ENCODE data around the gene MVB12B.
"Not testable (repeated sequence)": the region's sequence is repeated elsewhere in the genome, so short reads cannot be mapped to it uniquely, and the experiment has no call there.

The MVB12B gene

DNA sequence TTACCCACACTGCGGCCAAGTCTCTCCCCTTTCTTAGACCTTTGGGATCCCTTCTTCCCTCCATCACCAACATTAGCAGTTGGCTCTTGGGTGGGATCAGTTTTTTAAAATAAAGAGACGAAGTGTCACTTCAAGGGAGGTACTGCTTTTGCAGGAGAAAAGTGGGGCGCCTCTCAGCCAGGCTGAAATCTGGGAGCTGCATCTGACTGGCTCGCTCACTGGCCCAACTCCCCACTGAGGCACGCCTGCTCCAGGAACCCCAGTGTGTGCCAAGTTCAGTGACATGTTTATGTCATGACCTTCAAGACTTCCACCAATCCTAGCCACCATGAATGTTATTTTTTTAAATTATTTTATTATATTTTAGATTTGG is 130.5 kb downstream of the MVB12B start:
- DNase-seq = no peak

DNA sequence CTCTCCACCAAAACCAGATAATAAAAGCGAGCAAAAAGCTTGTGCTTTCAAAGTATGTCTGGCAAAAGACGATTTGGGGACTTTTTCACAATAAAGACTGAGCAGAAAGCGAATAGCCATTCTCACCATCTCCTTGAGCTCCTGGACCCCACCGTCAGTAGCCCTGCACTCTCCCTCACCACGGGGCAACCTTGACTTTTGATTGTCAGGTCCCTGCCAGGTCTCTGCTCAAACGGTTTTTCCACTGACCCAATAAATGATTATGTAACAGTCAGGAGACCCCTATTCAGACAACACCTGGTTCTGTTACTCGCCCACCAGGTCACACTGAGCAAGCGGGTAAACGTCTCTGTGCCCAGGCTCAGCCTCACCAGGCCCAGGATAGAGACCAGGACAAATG is 131.3 kb downstream of the MVB12B start:
- DNase-seq = no peak

DNA sequence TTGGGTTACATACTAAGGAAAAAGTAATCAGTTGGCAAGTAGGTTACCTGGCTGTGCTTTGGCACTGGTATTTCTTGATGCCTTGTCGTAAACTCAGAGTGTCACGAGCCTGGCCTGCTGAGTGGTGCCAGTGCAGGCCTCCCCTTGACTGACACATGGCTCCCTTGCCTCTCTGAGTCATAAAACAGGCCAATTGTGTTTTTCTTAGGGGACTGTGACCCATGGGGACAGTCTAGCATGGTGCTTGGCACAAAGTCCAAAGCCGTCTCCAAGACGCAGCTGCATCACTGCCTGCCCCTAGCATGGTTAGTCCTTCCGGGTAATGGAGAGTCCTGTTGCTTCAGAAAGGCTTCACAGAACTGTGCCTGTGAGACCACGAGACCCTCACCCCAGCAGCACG is 132.5 kb downstream of the MVB12B start:
- no peak for DNase-seq

DNA sequence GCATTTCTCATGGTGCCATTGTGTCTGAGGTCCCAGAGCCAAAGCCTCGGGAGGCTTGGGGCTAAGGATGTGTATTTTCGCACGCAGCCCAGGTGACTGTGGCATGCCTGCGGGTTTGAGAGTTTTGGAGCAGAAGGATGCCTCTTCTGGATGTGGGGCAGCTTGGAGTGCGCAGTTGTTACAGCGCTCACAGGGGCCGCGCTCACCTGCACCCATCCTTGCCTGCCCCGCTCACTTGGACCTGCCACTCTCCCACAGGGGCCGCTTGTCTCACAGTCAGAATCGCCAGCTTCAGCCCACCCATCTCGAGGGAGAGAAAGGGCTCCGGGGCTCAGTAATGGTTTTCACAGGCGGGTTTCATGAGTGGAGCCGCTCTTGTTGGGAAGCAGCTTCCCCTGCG is 132.9 kb downstream of the MVB12B start:
- DNase-seq = no peak

DNA sequence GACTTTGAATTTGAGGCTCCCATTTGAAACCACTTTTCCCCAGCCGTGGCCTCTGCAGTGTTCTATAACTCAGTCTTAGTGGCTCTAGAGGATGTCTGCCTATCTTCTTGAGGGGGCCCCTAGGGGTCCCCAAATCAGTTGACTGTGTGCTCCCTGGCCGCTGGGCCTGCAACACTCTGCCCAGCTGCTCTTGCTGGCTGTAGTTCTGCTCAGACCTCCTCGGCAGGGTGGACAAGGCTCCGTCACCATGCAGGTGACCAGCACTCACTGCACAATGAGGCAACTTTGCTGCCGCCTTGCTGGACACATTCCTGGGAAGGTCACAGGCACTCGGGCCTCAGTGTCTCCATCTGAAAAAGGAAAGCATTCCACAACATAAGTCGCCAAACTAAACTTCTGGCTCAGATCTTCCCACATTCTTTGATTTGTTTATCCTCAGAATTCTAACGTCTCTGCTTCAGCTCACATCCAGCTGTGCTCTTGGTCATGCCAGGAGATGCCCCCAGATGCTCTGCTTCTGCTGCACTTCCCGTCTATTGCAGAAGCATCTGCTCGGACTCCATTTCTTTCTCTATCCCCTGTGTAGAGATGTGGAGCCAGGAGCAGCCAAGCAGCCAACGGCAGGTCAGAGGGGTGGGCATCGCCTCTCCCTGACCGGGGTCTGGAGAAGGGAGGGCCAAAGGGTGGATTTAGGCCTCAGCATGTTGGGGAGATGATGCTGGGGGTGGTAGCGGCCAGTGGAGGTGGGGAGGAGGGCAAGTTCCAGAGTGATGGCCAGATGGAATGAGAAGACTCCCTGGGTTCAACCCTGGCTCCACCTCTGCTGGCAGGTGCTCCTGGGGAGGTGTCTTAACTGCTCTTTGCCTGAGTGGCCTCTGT is 133.6 kb downstream of the MVB12B start:
- DNase-seq = no peak

DNA sequence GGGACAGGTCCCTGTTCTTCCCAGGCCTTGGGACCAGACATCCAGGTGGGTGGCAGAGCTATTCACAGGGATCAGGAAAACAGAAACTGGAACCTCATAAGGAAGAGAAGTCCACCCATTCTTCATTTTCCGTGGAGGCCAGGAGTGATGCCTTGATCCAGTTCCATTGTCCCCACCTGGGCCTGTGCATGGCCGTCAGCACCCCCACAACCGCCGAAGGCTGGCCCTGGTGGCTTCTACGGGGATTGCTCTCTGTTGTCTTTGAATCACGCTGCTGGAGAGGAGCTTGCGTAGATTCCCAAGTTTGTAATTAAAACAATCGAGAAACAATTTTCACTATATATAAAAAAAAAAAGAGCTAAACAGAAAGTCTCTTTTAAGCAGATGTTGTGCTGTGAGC is 134.4 kb downstream of the MVB12B start:
- no peak for DNase-seq

DNA sequence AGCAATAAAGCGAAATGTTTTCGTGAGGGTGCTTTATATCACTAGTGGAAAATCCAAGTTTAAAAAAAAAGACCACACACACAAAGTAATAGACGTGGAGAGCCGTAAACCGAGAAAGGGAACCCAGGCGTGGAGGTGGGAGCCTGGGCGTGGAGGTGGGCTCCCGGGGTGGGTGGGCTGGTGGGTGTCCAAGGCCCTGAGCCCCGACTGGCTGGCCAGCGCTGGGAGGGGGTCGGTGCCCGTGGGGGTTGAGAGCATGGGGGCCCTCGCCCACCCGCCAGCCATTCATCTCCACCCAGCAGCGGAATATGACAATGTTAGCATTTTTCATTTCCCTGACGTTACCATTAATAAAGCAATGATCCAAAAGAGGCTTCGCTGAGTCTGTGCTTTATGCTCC is 135.0 kb downstream of the MVB12B start:
- DNase-seq = no peak

DNA sequence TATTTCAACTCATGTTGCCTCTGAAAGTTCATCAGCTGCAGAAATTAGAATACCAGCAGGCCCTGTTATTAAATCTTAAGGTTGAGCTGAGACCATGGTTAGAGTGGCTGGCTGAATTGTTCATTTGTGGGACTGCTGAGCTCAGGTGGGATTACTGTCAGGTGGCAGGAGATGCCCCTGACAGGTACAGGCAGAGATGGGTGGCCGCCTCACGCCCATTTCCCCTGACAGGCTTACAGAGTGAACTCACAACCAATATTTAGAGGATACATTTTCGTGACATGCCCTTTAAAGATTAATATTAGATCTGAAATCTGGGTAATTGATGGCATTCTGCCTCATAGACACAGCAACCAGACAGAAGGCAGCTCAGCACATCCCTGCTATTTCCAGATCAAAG is 136.0 kb downstream of the MVB12B start:
- DNase-seq = no peak

DNA sequence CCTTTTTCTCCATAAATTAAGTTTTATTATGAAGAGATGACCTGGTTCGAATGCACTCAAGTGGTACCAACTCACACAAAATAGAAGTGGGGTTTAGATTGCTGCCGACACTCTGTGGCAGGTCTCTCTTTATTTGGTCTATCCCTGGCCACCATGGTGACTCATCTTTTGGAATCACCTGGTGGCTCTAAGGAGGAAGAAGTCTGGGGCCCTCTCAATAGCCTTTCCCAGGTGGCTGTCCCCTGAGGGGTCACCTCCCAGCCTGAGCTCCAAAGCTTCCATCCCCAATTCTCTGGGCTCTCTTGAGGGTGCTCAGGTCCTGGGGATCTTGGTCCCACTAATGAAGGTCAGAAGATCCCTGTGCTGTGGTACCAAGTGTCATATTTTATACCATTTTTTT is 136.8 kb downstream of the MVB12B start:
- DNase-seq = no peak

DNA sequence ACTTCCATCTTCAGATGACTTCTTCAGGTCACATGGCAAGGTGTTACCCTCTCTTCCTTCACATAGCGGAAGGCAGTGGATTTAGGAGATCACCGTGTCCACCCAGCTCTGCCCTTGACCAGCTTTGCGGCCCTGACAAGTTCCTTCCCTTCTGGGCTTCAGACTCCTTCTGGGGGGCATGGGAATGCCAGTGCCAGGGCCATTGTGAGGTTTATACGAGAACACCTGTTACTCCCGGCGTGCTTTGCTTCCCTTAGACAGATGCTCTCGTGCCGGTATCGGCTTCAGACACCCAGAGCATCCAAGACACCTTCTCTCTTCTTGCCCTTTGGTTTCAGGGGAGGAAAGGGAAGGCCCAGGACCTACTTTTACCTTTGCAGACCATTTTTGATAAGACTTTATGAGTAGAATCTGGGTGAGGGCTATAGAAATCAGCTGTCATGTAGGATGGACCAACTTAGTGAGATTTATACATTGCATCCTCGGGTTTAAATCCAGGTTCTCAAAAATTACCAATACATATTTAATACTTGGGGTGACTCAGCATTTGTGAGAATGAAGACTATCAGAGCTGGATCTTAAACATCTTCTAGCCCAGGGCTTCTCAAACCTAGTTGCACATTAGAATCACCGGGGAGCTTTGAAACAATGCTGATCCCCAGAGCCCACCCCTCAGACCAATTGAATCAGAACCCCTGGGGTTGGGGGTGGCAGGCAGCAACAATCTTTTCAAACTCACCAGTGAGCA is 138.2 kb downstream of the MVB12B start:
- DNase-seq = no peak

DNA sequence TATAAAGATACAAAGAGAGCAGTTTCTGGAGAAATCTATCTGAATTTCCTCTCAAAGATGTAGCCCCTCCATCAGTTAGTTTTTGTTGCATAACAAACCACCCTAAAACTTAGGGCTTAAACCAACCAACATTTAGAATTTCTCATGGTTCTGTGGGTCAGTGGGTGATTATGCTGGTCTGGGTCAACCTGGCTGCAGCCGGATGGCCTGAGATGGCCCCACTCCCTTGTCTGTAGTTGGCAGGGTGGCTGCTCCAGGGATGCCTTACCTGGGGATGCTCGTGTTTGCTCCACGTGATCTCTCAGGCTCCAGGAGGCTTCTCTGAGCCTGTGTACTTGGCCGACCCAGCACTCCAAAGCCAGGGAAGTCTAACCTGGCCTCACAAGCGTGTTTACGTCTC is 139.3 kb downstream of the MVB12B start:
- no peak for DNase-seq

DNA sequence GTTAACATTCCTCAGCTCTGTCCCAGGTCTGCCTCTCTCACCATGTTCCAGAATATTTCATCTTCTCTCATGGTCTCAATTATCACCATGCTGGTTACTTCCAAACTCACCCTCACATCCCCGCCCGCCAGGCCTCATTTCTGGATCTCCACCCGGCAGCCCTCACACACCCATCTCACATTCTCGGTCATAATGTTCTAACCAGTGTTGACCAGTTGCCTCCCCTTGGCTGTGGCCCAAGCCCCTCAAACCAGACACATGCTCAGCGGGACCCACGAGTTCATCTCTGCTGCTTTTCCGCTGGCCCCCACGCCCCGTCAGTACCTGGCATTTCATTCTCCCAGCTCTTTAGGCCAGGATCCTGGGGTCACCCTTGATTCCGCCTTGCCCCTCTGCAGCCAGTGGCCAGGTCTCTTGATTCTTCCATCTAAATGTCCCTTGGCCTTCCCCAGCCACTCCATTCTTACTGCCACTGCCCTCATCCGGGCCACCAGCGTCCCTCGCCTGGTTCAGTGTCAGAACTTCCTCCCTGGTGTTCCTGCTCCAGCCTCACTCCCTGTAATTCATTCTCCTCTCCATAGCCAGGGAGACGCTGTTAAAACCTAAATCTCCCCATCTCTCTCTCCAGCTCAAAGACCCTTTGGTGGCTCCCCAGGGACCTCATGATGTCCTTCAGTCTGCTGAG is 141.7 kb downstream of the MVB12B start:
- no peak for DNase-seq

DNA sequence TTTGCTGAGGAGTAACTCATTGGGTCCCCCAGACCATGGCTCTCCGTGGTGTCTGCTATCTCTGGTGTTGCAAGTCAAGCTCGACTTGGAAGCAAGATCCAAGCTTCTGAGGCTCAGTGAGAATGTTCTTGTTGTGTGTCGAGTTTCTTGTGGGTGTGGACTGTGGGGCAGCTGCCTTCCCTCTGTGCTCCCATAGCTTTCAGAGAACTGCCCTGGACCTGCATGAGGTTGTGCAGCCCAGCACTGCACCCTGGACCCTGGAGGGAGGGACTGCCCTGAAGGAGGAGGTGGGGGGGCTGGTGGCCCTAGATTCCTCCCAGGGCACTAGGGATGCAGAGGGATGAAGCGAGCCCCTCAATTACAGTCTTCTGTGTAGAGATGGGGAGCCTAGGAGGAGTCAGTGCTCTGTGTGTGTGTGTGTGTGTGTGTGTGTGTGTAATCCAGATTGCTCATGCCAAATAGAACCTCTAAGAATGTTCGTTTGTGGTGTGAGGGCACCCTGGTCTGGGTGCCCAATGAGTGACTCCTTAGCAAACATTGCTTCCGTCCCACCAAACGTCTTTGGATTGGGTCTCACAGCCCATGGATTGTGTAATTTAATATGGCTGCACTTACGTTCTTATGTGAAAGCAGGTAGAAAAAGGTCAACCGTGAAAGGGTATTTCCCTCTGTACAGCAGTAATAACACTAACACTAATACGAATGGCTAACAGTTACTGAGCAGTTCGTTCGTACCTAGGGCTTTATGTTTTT is 143.8 kb downstream of the MVB12B start:
- DNase-seq = no peak

DNA sequence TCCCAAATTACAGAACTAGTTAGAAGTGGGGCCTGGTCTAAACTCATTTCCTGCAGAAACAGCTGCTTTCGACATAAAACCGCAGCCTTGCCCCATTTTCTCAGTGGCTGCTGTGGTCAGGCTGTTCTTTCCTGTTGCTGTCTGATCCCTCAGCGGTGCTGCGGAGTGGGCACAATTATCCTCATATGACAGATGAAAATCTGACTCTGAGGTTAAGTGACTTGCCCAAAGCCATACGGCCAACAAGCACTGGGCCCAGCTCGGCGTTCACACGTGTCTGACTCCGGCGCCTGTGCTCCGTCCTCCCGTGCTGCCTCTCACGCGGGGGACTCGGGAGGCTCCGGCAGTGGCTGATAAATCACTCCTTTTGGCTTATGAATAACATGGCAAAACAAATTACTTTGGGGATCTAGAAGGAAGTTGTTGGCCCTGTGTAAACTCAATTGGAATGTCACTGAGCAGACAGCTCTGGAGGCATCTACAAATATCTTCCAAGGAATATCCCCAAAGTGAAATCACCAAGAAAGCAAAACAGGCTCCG is 144.5 kb downstream of the MVB12B start:
- peak; percentile 43 for DNase-seq

DNA sequence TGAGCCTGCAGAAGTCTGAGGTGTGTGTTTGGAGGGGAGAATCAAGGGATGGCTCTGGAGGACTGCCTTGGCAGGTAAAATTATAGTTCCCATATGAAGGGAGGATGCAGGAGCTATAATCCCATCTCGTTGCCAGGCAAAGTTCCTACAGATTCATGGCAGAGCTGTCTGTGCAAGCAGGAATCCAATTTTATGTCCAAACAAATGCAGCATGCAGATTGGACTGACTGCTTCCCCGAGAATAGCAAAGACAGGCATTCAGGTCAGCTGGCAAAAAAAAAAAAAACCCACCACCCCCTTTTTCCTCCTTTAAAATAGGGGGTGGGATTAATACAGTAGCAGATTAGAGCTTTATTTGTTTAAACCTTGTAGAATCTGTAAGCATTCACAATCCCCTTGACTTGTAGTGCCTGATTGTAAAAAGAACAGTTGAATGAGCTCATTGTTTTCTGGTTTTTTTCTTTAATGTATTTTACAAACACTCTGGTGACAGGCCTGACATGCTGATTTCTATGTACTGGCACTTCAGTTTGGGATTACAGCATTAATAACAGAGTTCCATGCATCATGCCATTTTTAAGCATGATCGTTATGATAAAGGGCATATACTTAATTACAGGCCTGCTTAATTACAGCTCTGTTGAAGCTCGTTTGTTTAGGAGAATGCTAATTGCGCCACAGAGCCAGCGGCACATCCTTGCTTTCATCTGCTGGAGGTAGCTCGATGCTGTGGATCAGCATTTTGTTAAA is 145.7 kb downstream of the MVB12B start:
- no peak for DNase-seq

DNA sequence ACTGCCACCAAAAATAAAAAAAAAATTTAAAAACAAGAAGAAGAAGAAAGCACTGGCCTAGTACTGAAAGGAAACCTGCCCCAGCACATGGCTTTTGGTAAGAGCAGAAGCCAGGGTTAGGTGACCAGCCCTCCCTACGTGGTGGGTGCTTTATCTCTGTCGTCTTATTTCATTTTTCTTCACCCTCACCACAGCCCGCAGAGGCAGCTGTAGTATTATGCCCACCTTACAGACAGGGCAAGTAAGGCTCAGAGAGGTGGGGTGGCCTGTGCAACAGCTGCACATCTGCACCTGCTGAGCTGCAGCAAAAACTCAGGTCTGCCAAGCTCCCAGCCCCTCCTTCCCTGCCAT is 146.3 kb downstream of the MVB12B start:
- DNase-seq = no peak

DNA sequence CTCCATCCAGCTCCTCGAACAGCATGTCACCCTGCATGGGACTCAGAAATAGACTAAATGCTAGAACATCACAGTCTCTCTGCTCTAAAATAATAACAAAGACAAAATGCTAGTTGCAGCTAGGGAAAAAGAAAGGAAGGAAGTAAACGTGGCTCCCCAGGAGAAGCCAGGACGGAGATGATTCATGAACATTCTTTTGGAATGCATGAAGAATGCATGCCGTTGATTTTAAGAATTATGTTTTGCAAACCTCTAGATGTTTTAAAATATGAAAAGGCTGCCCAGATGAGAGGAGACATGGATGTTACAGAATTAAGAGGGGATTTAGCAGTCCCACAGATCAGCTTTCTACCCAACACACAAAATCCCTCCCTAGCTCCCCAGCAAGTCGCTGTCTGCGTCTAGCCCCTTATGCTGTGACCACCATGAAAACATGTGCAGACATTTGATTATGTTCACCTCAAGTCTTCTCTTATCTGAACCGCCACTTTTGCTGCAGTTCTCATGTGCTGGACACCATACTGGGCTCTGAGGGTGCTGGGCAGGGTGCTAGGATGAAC is 147.7 kb downstream of the MVB12B start:
- no peak for DNase-seq

DNA sequence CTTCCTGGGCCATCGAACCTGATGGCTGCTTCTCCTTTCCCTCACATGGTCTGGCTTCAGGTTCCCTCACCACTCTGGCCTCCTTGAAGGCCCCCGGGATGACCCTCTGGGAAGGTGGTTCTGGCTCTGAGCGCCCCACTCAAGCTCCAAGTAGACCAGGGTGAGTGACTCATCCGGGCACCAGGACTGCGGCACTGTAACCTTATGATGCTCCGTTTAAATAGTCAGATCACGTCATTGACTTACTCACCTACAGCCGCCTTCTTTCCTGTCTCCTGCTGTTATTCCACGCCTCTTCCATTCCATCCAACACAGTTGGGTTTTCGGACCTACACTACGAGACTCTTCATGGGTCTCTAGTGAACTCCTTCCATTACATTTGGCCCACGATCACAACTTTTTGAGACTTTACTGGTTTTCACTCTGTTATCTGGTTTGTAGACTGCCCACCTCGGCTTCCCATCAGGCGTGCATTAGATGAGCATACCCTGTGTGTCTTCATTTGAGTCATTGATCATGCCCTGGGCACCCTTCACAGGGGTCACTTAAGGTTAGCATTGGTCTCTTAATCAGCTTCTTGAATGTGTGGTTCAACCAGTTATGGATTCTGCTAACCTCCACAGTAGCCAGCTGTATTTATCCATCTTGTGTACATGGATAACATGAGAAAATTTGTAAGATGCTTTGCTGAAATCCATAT is 148.3 kb downstream of the MVB12B start:
- no peak for DNase-seq

DNA sequence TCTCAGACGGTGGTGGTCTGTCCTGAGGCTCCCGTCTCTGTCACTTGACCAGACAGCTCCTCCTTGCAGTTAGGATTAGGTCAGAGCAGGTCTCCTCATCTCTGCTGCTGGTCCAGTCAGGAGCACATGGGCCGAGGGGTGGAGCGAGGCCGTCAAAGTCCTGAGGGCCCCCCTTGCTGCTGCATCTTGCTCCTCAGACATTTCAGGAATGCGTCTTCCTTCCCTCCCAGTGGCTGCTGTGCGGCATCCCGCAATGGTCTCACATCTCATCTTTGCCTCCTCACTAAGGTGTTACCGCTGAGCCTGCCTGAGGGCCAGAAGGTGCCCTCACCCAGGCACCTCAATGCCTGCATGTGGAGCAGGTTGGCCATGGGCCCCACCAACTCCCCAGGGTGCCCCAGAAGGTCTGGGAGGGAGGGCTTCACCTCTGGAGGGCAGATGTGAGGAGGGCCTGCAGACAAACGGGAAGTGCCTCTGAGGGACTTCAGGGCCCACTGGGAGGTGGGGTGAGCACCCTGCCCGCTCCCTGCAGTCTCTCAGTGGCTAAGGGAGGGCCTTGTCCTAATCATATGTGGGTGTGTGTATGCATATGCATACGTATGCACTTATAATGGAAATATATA is 149.4 kb downstream of the MVB12B start:
- no peak for DNase-seq

DNA sequence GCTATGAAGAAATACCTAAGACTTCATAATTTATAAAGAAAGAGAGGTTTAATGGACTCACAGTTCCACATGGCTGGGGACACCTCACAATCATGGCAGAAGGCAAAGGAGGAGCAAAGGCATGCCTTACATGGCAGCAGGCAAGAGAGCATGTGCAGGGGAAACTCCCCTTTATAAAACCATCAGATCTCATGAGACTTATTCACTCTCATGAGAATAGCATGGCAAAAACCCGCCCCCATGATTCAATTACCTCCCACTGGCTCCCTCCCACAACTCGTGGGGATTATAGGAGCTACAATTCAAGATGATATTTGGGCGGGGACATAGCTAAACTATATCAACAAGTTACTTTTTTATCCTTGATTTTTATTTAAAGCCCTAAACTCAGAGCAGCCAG is 150.8 kb downstream of the MVB12B start:
- DNase-seq = not testable (repeated sequence)
